ENCODE data around the gene CRIP2.

Gene CRIP2

GRCh38 chr14:105469456-105470349 lies 4.9 kb upstream of the CRIP2 start:
- Histone ChIP-seq H3K9me3 (no peaks in the 10 kb centered on the region), H3K36me3 (peaks cover 36% of the 10 kb centered on the region), H3K4me1 (ENCODE audit: control insufficient read depth in 1 of 2, insufficient read depth in 1 of 2, low read depth in 1 of 2, low read length in 1 of 2) (peaks cover 4 to 9% of the 10 kb centered on the region in 2 experiments), H3K27ac (no peak overlapping the region), H3K27me3 (peaks cover 29% of the 10 kb centered on the region), H3K4me3 (ENCODE audit: low read depth in 1 of 2, low read length in 1 of 2) (no peak overlapping the region)
- no peak for TF ChIP-seq CTCF (IDR thresholded peaks at IDR 0.05)

GRCh38 chr14:105470350-105471296 lies 4.0 kb upstream of the CRIP2 start:
- H3K4me3 ChIP-seq (ENCODE audit: low read depth in 1 of 2, low read length in 1 of 2) = no peak overlapping the region

GRCh38 chr14:105471297-105471821 lies 3.3 kb upstream of the CRIP2 start:
- peaks cover 9 to 17% of the 10 kb centered on the region in 2 experiments for H3K4me1 ChIP-seq (ENCODE audit: control insufficient read depth in 1 of 2, insufficient read depth in 1 of 2, low read depth in 1 of 2, low read length in 1 of 2)
- peaks cover 23% of the 10 kb centered on the region for H3K36me3 ChIP-seq
- no peak overlapping the region for H3K4me3 ChIP-seq (ENCODE audit: low read depth in 1 of 2, low read length in 1 of 2)
- H3K27me3 ChIP-seq = peaks cover 46% of the 10 kb centered on the region
- no peak for TF ChIP-seq CTCF (IDR thresholded peaks at IDR 0.05)
- H3K9me3 ChIP-seq = no peaks in the 10 kb centered on the region
- no peak overlapping the region for H3K27ac ChIP-seq

More at GRCh38 chr14:105470350-105471296, 4.0 kb upstream of the CRIP2 start:
- peaks cover 27% of the 10 kb centered on the region for H3K36me3 ChIP-seq
- peaks cover 38% of the 10 kb centered on the region for H3K27me3 ChIP-seq
- no peak overlapping the region for H3K27ac ChIP-seq
- H3K4me1 ChIP-seq (ENCODE audit: control insufficient read depth in 1 of 2, insufficient read depth in 1 of 2, low read depth in 1 of 2, low read length in 1 of 2) = peaks cover 9 to 17% of the 10 kb centered on the region in 2 experiments
- TF ChIP-seq CTCF (IDR thresholded peaks at IDR 0.05) = no peak
- no peaks in the 10 kb centered on the region for H3K9me3 ChIP-seq

GRCh38 chr14:105471823-105472485 lies 2.7 kb upstream of the CRIP2 start:
- TF ChIP-seq CTCF (IDR thresholded peaks at IDR 0.05) = no peak
- Histone ChIP-seq H3K9me3 (no peaks in the 10 kb centered on the region), H3K36me3 (peaks cover 17% of the 10 kb centered on the region), H3K4me1 (ENCODE audit: control insufficient read depth in 1 of 2, insufficient read depth in 1 of 2, low read depth in 1 of 2, low read length in 1 of 2) (peaks cover 9 to 17% of the 10 kb centered on the region in 2 experiments), H3K4me3 (ENCODE audit: low read depth in 1 of 2, low read length in 1 of 2) (no peak overlapping the region), H3K27me3 (peaks cover 52% of the 10 kb centered on the region), H3K27ac (no peak overlapping the region)

GRCh38 chr14:105472486-105472991 lies 2.1 kb upstream of the CRIP2 start:
- H3K4me1 ChIP-seq (ENCODE audit: control insufficient read depth in 1 of 2, insufficient read depth in 1 of 2, low read depth in 1 of 2, low read length in 1 of 2) = peaks cover 9 to 17% of the 10 kb centered on the region in 2 experiments
- TF ChIP-seq CTCF (IDR thresholded peaks at IDR 0.05) = no peak
- peaks cover 57% of the 10 kb centered on the region for H3K27me3 ChIP-seq
- H3K36me3 ChIP-seq = peaks cover 11% of the 10 kb centered on the region
- no peak overlapping the region for H3K4me3 ChIP-seq (ENCODE audit: low read depth in 1 of 2, low read length in 1 of 2)
- H3K27ac ChIP-seq = no peak overlapping the region
- H3K9me3 ChIP-seq = no peaks in the 10 kb centered on the region
